WTC11 (cell line): ENCODE results near the gene PI4K2A.

ENCODE experiments used
- CREB1 ChIP-seq: sonication (generic); formaldehyde crosslinking; IDR thresholded peaks from 2 replicates; pipeline ENCODE4 v1.8.0; 2023; ENCODE audit warnings: mild to moderate bottlenecking, missing genetic modification reagents
- CREM ChIP-seq: sonication (generic); formaldehyde crosslinking; IDR thresholded peaks from 2 replicates; pipeline ENCODE4 v1.8.1; 2022; ENCODE audit warnings: mild to moderate bottlenecking, missing genetic modification reagents, moderate library complexity
- MYBL2 ChIP-seq: sonication (generic); formaldehyde crosslinking; IDR thresholded peaks from 2 replicates; pipeline ENCODE4 v1.8.1; 2023; ENCODE audit warnings: mild to moderate bottlenecking, moderate library complexity, missing genetic modification reagents
- SMAD4 ChIP-seq: sonication (generic); formaldehyde crosslinking; IDR thresholded peaks from 2 replicates; pipeline ENCODE4 v1.8.0; 2022; ENCODE audit warnings: mild to moderate bottlenecking, missing genetic modification reagents
- TF ChIP-seq, protein P1 (sequence below): fragments of 200-600 bp; IDR thresholded peaks from 2 replicates; pipeline ENCODE4 v1.8.0; 2022; ENCODE audit warnings: antibody characterized with exemption

DNA sequence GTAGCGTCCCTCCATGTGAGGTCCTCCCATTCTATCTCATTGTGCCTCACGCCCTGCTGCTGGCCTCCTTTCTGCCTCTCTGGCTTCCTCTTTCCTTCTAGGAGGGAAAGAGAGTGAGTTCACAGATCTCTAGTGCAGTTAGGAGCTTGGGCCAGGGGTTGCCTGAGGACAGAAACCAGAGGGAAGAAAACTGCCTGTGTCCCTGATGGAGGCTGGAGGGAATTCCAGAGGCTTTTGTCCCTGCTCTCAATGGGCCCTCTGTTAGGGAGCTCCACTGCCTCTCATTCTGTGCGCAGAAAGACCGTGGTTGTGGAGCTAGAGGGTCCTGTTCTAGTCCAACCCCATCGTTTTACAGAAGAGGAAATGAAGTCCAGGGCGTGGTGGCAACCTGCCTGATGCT, 77.7 kb downstream of the PI4K2A start:
- TF ChIP-seq MYBL2: no peak
- TF ChIP-seq SMAD4 (CRISPR knock-in tag): no peak
- TF ChIP-seq, protein P1, sequence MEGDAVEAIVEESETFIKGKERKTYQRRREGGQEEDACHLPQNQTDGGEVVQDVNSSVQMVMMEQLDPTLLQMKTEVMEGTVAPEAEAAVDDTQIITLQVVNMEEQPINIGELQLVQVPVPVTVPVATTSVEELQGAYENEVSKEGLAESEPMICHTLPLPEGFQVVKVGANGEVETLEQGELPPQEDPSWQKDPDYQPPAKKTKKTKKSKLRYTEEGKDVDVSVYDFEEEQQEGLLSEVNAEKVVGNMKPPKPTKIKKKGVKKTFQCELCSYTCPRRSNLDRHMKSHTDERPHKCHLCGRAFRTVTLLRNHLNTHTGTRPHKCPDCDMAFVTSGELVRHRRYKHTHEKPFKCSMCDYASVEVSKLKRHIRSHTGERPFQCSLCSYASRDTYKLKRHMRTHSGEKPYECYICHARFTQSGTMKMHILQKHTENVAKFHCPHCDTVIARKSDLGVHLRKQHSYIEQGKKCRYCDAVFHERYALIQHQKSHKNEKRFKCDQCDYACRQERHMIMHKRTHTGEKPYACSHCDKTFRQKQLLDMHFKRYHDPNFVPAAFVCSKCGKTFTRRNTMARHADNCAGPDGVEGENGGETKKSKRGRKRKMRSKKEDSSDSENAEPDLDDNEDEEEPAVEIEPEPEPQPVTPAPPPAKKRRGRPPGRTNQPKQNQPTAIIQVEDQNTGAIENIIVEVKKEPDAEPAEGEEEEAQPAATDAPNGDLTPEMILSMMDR: no peak
- TF ChIP-seq CREB1 (CRISPR knock-in tag): no peak
- TF ChIP-seq CREM (CRISPR knock-in tag): no peak
